Gastroesophageal sphincter (tissue), 4 donors: ENCODE results near the gene NPAS1. TPM values are rescaled to one million over a fixed set of nuclear protein-coding genes. Genes with fewer than 3 reads are reported as not detected.

Experiments used
- ATAC-seq: fragments of 150-250 bp; one replicate; pipeline ENCODE4 v1.9.1; 2016; ENCODE audit warnings: mild to moderate bottlenecking, moderate library complexity
- H3K27ac ChIP-seq, 4 donors: fragments of 200-600 bp; sonication (generic) in 3 of 4; 1 replicate in 3 of 4; 2 replicates in 1 of 4; pipeline ENCODE4 v1.5.1; 2016 to 2019
- H3K27me3 ChIP-seq: fragments of 200-600 bp; sonication (generic); one replicate; pipeline ENCODE4 v1.5.1; 2019
- H3K36me3 ChIP-seq, 2 donors: fragments of 200-600 bp; sonication (generic); one replicate each; pipeline ENCODE4 v1.5.1; 2019; ENCODE audit warnings: control low read depth in 1 of 2
- H3K4me1 ChIP-seq, 3 donors: fragments of 200-600 bp; sonication (generic); 1 replicate in 2 of 3; 2 replicates in 1 of 3; pipeline ENCODE4 v1.5.1; 2016 to 2019; ENCODE audit warnings: control low read depth in 2 of 3
- H3K4me3 ChIP-seq, 2 donors: fragments of 200-600 bp; sonication (generic); one replicate each; pipeline ENCODE4 v1.5.1; 2019; ENCODE audit warnings: mild to moderate bottlenecking in 1 of 2, moderate library complexity in 1 of 2
- H3K9me3 ChIP-seq, 3 donors: fragments of 200-600 bp; sonication (generic); one replicate each; pipeline ENCODE4 v1.5.1; 2017 to 2019; ENCODE audit warnings: control low read depth in 2 of 3
- EP300 ChIP-seq: sonication (generic); formaldehyde crosslinking; IDR thresholded peaks from one replicate; pipeline ENCODE4 v1.6.1; 2017; ENCODE audit warnings: antibody characterized with exemption, mild to moderate bottlenecking
- POLR2A ChIP-seq, 2 donors: fragments of 450-650 bp; IDR thresholded peaks; one replicate each; pipeline ENCODE4 v1.6.1; 2017; ENCODE audit warnings: antibody characterized with exemption in 2 of 2, mild to moderate bottlenecking in 2 of 2, moderate library complexity in 1 of 2
- POLR2AphosphoS5 ChIP-seq: sonication (generic); formaldehyde crosslinking; IDR thresholded peaks from one replicate; pipeline ENCODE4 v1.6.1; 2017; ENCODE audit warnings: antibody characterized with exemption
- WGBS, 2 donors: methylation state at CpG; one replicate each; pipeline ENCODE4 v1.1.5; 2018; ENCODE audit warnings: low coverage in 1 of 2; 5-methylcytosine and 5-hydroxymethylcytosine counted together
- total RNA-seq, 4 donors: library from RNA; depleted of rRNA; stranded (reverse); fragments of >200 nt; gene quantifications; one replicate each; pipeline ENCODE4 v1.1.0, GENCODE V29; 2016
- TF ChIP-seq, protein P1 (sequence below), 4 experiments: fragments of 200-600 bp in 2 of 4; fragments of 450-650 bp in 2 of 4; sonication (generic) in 1 of 4; IDR thresholded peaks; one replicate each; pipeline ENCODE4 v1.5.1; 2017 to 2019; ENCODE audit warnings: antibody characterized with exemption in 4 of 4, mild to moderate bottlenecking in 2 of 4, moderate library complexity in 2 of 4

The NPAS1 gene
- total RNA-seq, 4 donors from 2014 or later = 0.85 TPM; not detected in 3

DNA sequence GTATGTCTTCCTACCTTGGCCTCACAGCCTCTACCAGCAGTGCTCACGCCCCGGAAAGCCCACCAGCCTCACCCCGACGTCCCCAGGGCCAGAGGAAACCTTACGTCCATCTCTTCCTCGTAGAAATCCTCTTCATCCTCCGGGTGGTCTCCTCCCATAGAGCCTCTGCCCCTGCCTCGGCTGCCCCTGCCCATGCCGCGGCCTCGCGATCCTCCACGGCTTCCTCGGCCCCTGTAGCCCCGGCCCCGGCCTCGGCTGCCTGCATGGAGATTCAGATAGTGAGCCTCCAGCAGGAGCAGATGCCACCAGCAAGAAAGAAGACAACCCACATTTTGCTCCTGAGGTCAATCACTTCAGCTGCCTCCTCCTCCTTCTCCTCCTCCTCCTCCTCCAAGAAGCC lies 66.6 kb downstream of the NPAS1 start:
- Histone ChIP-seq H3K4me3 (no peak overlapping the region), H3K27me3 (no peaks in the 10 kb centered on the region), H3K9me3 (no peaks in the 10 kb centered on the region), H3K4me1 (no peaks in the 10 kb centered on the region), H3K36me3 (peaks cover 0 to 100% of the 10 kb centered on the region in 2 donors), H3K27ac (peak overlapping the region in 1 of 4 donors; percentile 12)
- 90 to 100% methylated on average over 7 to 10 of the region's 17 CpGs for WGBS, 2 donors
- no peak for ATAC-seq
- TF ChIP-seq POLR2A (IDR thresholded peaks at IDR 0.05) (no peak), POLR2AphosphoS5 (no peak), EP300 (no peak)
- TF ChIP-seq, protein P1, sequence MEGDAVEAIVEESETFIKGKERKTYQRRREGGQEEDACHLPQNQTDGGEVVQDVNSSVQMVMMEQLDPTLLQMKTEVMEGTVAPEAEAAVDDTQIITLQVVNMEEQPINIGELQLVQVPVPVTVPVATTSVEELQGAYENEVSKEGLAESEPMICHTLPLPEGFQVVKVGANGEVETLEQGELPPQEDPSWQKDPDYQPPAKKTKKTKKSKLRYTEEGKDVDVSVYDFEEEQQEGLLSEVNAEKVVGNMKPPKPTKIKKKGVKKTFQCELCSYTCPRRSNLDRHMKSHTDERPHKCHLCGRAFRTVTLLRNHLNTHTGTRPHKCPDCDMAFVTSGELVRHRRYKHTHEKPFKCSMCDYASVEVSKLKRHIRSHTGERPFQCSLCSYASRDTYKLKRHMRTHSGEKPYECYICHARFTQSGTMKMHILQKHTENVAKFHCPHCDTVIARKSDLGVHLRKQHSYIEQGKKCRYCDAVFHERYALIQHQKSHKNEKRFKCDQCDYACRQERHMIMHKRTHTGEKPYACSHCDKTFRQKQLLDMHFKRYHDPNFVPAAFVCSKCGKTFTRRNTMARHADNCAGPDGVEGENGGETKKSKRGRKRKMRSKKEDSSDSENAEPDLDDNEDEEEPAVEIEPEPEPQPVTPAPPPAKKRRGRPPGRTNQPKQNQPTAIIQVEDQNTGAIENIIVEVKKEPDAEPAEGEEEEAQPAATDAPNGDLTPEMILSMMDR (IDR thresholded peaks at IDR 0.05) = no peak

DNA sequence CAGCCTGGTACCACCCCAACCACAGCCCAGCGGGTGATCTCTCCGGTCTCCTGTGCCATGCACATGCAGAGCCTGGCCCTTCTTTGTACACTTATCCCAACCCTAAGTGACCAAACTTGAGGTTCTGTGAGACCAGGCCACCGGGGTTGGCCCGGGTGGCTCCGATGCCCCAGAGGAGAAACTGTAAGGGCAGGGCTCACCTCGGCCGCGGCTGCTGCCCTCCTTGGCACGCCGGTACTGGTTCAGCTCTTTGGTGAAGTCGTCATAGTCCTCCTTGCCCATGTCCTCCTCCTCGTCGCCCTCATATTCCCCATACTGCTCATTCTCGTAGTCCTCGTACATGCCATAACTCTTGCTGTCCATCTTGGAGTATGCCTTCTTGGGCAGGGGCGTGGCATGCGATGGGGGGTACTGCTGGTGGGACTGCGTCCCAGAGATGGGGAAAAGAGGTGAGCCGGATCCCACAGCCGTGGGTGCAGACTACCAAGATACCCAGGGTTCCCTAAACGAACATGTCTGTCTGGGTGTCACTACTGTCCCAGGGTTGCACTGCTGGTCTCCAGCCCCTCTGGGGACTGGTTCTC lies 70.2 kb downstream of the NPAS1 start:
- no peaks in the 10 kb centered on the region for H3K9me3 ChIP-seq
- peaks cover 0 to 95% of the 10 kb centered on the region in 2 donors for H3K36me3 ChIP-seq
- H3K4me3 ChIP-seq = no peak overlapping the region
- no peak overlapping the region for H3K27ac ChIP-seq
- no peak for ATAC-seq
- TF ChIP-seq, protein P1 (IDR thresholded peaks at IDR 0.05) = no peak
- TF ChIP-seq POLR2A (IDR thresholded peaks at IDR 0.05) (no peak), POLR2AphosphoS5 (no peak), EP300 (no peak)
- peaks cover 0 to 22% (median 1%) of the 10 kb centered on the region in 3 donors for H3K4me1 ChIP-seq
- 69 to 85% methylated on average over 4 to 5 of the region's 21 CpGs for WGBS, 2 donors
- H3K27me3 ChIP-seq = no peaks in the 10 kb centered on the region

DNA sequence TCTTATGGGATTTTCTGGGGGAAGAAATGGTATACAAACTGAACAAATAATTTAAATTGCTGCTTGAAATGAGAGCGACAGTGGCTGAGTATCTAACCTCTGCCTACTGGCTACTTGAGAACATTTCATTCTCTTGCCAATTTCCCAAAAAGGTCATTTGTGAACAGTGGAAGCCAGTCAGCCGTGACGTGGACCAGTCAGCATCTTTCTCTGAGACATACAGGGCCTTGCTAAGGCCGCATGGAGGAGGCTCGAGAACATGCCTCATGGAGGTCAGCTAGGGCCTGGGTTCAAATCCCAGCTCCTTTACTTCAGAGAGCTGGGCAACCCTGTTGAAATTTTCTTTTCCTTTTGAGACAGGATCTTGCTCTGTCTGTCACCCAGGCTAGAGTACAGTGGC lies 73.6 kb downstream of the NPAS1 start:
- Histone ChIP-seq H3K4me1 (peaks cover 0 to 56% (median 18%) of the 10 kb centered on the region in 3 donors), H3K27ac (peak overlapping the region in 2 of 4 donors; percentile 50 to 61), H3K36me3 (peaks cover 0 to 61% of the 10 kb centered on the region in 2 donors), H3K4me3 (no peak overlapping the region), H3K27me3 (no peaks in the 10 kb centered on the region), H3K9me3 (no peaks in the 10 kb centered on the region)
- 54 to 67% methylated on average over 4 to 5 of the region's 5 CpGs for WGBS, 2 donors
- ATAC-seq = no peak
- no peak for TF ChIP-seq POLR2AphosphoS5
- TF ChIP-seq, protein P1 (IDR thresholded peaks at IDR 0.05) = no peak
- no peak for TF ChIP-seq EP300
- no peak for TF ChIP-seq POLR2A (IDR thresholded peaks at IDR 0.05)

DNA sequence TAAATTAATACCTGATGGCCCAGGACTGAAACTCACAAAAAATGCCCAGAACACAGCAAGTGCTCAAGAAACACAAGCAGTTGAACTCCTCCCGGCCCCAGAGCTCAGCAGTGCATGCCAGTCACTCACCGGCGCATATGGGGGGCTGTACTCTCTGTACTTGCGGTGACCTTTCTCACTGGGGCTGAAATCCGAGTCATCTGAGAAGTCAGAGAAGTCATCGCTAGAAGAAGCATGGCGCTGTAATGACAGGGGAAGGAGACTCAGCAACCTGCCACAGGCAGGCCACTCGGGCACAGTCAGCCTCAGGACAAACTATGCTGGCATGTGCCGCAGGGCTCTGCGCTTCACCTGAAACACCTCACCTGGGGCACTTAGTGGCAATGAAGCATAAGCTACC lies 74.2 kb downstream of the NPAS1 start:
- 80 to 84% methylated on average over 1 to 9 of the region's 10 CpGs for WGBS, 2 donors
- H3K27ac ChIP-seq = peak overlapping the region in 2 of 4 donors; percentile 50 to 61
- H3K27me3 ChIP-seq = no peaks in the 10 kb centered on the region
- peaks cover 0 to 55% of the 10 kb centered on the region in 2 donors for H3K36me3 ChIP-seq
- H3K9me3 ChIP-seq = no peaks in the 10 kb centered on the region
- peaks cover 0 to 62% (median 22%) of the 10 kb centered on the region in 3 donors for H3K4me1 ChIP-seq
- H3K4me3 ChIP-seq = no peak overlapping the region
- TF ChIP-seq POLR2AphosphoS5 (no peak), EP300 (no peak), POLR2A (IDR thresholded peaks at IDR 0.05) (no peak)
- TF ChIP-seq, protein P1 (IDR thresholded peaks at IDR 0.05) = no peak
- no peak for ATAC-seq
